BJ (cell line): ENCODE data around the gene PDE5A. TPM values are rescaled to one million over a fixed set of nuclear protein-coding genes. Genes with fewer than 3 reads are reported as not detected.

Experiments
- CTCF ChIA-PET: fragments of 350-600 bp; formaldehyde crosslinking; extraction: SDS; loops from one replicate; lab custom pipeline; 2021; ENCODE audit warnings: antibody characterized with exemption, inconsistent platforms; lab: Yijun Ruan, JAX
- POLR2A ChIA-PET: fragments of 300-600 bp; sonication (Branson Sonifier 250); formaldehyde crosslinking; extraction: SDS; loops from one replicate; lab custom pipeline; 2021; ENCODE audit warnings: antibody characterized with exemption; lab: Charles Lee
- DNase-seq: peaks from one replicate; pipeline ENCODE4 v3.0.0-alpha.2; 2011; ENCODE audit warnings: low read depth
- H3K27me3 ChIP-seq: 2 replicates; pipeline ENCODE4 v1.6.0; 2011; ENCODE audit warnings: low read length; ENCODE audit not compliant: control insufficient read depth, insufficient read depth
- H3K36me3 ChIP-seq: 2 replicates; pipeline ENCODE4 v1.5.1; 2011; ENCODE audit warnings: low read length; ENCODE audit not compliant: control insufficient read depth, insufficient read depth
- H3K4me3 ChIP-seq: 2 replicates; pipeline ENCODE4 v1.5.1; 2011; ENCODE audit warnings: low read depth, mild to moderate bottlenecking, control low read depth, low read length
- CTCF ChIP-seq: IDR thresholded peaks from 2 replicates; pipeline ENCODE4 v1.5.1; 2011; ENCODE audit warnings: low read depth, mild to moderate bottlenecking, control low read depth, inconsistent platforms, low read length, moderate library complexity; ENCODE audit not compliant: insufficient read depth
- polyA plus RNA-seq: library from polyadenylated mRNA; depleted of rRNA; stranded (reverse); fragments of >200 nt; gene quantifications from 2 replicates; pipeline ENCODE4 v1.2.3, GENCODE V29; 2011

Gene PDE5A
- polyA plus RNA-seq, 1 experiment = 69.0 TPM

DNA sequence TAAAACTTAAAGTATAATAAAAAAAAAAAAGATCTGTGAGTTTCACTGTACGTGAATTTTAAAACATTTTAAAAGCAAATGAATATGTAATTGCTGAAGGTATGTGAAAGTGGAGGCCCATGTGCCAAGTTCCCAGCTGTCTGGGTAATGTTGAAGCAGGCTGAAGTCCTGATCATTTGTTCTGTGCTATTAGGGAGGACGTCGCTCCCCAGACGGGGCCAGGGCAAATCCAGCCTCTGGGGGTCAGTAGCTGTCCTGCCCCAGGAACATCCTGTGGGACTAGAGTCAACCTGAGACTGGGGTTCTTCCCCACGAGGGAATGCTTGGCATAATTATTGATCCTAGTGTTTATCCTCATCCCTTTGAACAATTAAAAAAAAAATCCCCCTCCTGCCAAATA, 48.8 kb downstream of the PDE5A start:
- CTCF ChIA-PET = no interaction called here
- no peak overlapping the region for H3K4me3 ChIP-seq
- no peaks in the 10 kb centered on the region for H3K27me3 ChIP-seq
- DNase-seq = no peak
- TF ChIP-seq CTCF = no peak
- POLR2A ChIA-PET = no interaction called here
- peaks cover 8% of the 10 kb centered on the region for H3K36me3 ChIP-seq

- CTCF ChIA-PET = interaction anchor here (1.3 to 1.5 kb wide), 2 partner anchors 12 to 486 kb away, joined by 3 to 6 read pairs; no protein-coding TSS in a partner anchor
- H3K27me3 ChIP-seq = no peaks in the 10 kb centered on the region
- DNase-seq = peak; percentile 20
- no peak for TF ChIP-seq CTCF
- POLR2A ChIA-PET = no interaction called here
- H3K36me3 ChIP-seq = no peaks in the 10 kb centered on the region
- H3K4me3 ChIP-seq = no peak overlapping the region
Observed at GRCh38 chr4:119570401-119570800, 58.2 kb downstream of the PDE5A start.

DNA sequence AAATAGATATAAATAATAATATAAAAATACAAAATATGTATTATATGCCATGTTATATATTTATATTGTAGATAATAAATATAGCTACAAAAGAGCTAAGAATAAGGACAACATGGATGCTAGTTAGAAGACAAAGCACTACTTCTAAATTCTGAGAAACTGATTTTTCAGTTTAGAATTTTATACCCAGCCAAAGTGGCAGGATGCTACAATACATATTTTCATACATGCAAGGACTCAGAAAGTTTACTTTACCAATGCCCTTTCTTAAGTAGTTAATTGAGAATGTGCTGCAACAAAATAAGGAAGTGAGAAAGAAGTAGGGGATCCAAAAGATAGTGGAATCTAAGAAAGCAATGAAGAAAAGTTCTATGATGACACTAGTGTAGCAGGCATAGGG, 64.5 kb downstream of the PDE5A start:
- Histone ChIP-seq H3K36me3 (peaks cover 11% of the 10 kb centered on the region), H3K4me3 (no peak overlapping the region), H3K27me3 (no peaks in the 10 kb centered on the region)
- ChIA-PET POLR2A (no interaction called here), CTCF (interaction anchor here (2.0 kb wide), 1 partner anchor 64 kb away, joined by 9 read pairs; the partner anchor contains the start of gene PDE5A)
- no peak for TF ChIP-seq CTCF
- no peak for DNase-seq

- Histone ChIP-seq H3K4me3 (no peak overlapping the region), H3K27me3 (no peaks in the 10 kb centered on the region), H3K36me3 (peaks cover 11% of the 10 kb centered on the region)
- peak; percentile 22 for DNase-seq
- peak; percentile 29; the same call in 1 of the 2 replicates for TF ChIP-seq CTCF
- ChIA-PET CTCF (interaction anchor here (0.6 to 3.5 kb wide), 16 partner anchors 12 to 497 kb away, joined by 3 to 25 read pairs (median 4); partner anchors contain the start of gene PDE5A), POLR2A (no interaction called here)
Observed at GRCh38 chr4:119559044-119559647, 69.5 kb downstream of the PDE5A start.

- no peak for TF ChIP-seq CTCF
- no peak overlapping the region for H3K4me3 ChIP-seq
- ChIA-PET CTCF (interaction anchor here (1.0 to 1.8 kb wide), 3 partner anchors 77 to 504 kb away, joined by 3 to 4 read pairs (median 3); partner anchors contain the start of gene PDE5A), POLR2A (no interaction called here)
- 0 out of 2 replicates have a peak, but pooled peaks cover 2% of the 10 kb centered on the region for H3K36me3 ChIP-seq
- no peaks in the 10 kb centered on the region for H3K27me3 ChIP-seq
- DNase-seq = no peak
Observed at GRCh38 chr4:119550857-119551532, 77.6 kb downstream of the PDE5A start.
